HG03025 (cell line): ENCODE results near the gene SMYD3.

Source experiments
- ATAC-seq: cut with Tn5 transposase; IDR thresholded peaks from one replicate; pipeline ENCODE4 v1.9.1; 2021; ENCODE audit warnings: mild to moderate bottlenecking, moderate library complexity; ENCODE audit not compliant: unreplicated experiment, low FRiP score

SMYD3 gene

DNA sequence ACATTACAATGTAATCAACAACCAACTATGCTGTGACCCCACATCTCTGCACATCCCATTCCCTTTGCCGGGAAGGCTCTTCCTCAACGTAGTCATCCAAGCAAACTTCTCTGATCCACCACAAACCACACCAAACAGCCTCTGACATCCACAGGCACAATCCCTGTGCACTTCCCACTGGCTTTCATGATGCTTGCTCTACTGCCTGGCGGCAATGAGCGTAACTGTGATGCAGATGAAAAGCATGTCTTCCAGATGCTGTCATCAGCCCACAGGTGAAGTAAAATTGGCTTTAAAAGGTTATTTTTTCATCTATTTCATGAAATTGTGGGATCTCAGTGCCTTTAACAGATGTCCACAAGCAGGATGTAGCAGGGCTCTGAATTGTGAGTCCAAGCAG lies 635.2 kb downstream of the SMYD3 start:
- no peak for ATAC-seq

DNA sequence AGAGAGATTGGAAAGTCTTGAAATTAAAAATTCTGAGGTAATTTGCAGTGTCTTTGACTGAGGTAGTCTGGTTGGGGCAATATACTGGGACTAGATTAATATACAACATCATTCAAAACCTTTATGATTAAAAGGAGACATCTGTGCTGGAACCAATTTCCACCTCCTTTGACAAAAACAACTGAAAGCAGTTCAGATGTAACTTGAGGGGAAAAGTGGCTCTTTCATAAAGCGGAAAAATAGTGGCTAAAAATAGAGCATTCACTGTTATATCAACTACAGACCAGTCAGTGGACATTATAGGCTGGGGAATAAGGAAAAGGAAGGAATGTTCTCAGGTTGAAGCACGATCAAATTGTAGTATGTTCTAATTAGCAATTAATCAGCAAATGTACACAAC lies 635.9 kb downstream of the SMYD3 start:
- no peak for ATAC-seq

DNA sequence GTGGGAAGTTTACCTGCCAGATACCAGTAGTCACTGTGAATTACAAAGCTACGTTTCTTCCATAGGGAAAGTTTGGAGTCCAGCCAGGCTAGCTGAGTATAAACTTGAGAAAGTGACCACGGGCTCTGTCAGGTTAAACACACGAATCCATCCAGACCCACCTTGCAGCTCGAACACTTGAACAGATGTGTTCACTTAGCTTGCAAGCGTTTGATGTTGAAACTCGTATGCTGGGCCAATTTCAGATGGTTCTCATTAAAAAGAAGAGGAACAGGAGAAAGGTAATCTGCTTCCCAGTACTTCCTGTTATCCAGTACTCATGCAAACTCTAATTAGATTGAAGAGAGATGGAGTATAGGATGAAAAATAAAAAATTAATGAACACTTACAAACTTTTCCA lies 636.4 kb downstream of the SMYD3 start:
- ATAC-seq: no peak

DNA sequence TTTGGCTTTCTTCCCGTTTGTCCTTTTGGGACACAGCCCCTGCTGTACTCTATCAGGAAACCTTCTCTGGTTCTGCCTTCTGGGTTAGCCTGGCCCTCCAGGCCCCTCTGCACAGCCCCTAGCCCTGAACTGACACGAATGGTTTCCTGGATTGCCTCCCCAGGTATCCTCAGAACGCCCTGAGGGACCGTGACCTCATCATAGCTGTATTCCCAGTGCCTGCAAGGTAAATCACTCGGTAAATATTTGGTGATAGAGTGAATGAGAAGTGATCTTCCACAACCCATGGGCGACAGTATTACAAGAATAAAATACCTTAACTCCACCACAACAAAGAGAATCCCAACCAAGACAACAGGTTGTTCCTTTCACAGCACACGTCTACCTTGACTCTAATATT lies 637.2 kb downstream of the SMYD3 start:
- no peak for ATAC-seq

DNA sequence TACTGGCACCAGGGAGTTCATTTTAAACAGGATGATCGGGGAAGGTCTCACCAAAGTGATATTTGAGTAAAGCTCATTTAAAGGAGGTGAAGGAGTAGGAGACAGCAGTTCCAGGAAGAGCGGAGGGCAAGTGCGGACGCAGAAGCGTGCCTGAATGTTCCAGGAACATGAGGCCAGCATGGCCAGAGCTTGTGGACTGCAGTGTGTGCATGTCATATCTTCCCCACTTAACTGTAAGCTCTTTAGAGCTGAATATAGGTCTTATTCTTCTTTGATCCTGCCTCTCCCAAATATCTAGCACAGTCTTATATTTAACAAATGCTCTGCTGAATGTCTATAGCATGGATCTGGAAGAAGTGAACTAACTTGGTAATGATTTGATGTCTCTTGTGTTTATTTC lies 639.3 kb downstream of the SMYD3 start:
- ATAC-seq: no peak

DNA sequence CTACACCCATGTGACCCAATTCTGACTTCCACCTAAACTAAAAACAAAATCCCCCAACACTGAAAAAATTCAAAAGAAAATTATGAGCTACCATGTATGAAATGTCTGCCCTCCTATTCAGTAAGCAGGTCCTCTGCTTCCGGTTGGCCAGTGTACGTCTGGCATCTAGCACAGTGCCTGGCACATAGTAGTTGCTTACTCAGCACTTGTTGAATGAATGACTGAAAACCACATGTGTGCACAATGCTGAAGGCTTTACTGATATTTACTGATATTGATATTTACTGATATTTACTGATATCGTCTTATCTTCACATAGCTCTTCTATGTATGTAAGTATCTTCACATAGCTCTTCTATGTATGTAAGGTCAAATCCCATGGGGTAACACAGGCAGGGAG lies 642.2 kb downstream of the SMYD3 start:
- no peak for ATAC-seq

DNA sequence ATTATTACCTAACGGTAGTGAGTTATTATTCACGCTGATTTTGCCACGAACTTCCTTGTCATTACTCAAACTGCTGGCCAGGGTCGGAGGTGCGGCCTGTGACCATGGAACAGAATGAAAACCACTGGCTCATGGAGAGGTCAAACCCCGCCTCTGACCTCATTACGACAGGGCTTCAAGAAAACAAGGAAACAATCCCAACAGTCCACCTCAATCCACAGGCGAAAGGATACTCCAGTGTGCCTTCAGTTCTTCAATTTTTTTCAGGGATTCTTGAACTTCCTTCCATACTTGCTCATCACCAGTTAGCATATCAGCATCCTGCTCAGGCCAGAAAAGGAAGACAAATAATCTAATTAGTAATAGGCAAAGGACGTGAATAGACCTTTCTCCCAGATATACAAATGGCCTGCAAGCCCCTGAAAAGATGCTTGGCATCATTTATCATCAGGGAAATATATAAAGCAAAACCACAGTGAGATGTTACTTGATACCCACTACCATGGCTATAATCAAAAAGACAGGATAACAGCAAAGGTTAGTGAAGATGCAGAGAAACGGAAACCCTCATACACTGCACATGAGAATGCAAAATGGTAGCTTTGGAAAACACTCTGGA lies 643.4 kb downstream of the SMYD3 start:
- ATAC-seq: no peak

DNA sequence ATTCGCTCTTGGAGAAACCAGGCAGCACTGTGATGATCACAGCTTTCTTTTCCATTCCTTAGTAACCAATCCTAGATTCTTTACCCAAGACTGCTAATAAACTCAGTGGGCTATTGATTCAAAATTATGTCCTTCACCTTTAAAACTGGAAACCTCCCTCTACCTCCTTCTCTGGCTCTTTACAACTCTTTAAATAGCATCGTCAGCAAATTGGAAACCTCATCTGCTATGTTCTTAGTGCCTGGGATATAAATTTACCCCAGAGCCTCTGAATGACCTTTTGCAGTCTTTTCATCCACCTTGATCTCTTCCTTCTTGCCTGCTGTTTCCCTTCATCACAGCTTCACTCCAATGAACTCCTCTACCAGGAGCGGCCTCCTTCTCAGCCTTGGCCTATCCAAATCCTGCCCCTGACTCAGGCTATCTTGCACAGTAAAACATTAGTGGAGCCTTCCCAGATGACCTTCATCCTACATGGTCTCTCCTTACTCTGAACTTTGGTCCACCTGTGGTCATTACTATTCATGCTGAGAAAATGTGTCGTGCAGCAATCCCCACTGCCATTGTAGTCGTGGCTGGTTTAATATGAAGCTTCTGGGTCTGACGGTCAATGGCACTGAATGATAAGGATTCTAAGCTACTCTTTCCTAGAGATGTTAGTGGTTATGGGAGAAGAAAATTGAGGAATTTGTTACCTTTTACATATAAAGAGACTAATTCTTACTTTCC lies 644.1 kb downstream of the SMYD3 start:
- ATAC-seq: no peak

DNA sequence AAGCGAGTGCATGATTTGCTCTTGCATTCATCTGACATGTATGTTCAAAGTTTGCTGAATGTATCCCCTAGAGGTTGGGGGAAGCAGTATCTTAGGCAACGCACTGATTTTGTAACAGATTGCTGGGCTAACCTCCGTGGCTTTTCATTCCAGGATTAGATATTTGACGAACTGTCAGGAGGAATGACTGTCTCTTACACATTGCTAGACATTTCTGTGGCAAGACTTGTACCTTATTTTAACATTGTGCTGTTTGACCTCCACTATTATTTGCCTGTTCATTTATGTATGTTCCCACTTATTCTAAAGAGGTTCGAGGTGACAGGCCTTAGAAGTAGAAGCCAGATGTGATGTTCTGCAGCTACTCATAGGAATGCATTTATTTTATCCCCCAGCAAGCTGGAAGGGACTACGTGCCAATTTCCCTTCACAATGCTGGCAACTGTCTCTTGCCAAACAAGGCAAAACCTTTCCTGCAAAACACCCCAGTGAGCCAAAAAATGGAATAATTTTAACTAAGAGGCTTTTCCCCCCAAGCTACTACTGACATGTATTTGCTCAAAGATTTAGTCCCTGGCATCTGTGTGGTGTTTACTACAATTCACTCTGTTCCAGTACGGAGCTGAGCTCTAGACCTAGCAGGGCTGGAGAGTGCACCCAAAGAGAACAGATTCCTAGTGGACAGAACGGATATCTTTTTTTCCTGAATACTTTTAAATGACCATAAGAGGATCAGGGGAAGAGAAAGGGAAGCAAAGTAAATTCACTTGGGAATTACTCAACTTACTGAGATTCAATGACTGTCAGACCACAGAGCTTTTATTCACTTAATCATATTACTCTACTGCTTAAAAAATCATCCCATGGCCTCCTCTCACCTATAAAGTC lies 646.2 kb downstream of the SMYD3 start:
- ATAC-seq: no peak

DNA sequence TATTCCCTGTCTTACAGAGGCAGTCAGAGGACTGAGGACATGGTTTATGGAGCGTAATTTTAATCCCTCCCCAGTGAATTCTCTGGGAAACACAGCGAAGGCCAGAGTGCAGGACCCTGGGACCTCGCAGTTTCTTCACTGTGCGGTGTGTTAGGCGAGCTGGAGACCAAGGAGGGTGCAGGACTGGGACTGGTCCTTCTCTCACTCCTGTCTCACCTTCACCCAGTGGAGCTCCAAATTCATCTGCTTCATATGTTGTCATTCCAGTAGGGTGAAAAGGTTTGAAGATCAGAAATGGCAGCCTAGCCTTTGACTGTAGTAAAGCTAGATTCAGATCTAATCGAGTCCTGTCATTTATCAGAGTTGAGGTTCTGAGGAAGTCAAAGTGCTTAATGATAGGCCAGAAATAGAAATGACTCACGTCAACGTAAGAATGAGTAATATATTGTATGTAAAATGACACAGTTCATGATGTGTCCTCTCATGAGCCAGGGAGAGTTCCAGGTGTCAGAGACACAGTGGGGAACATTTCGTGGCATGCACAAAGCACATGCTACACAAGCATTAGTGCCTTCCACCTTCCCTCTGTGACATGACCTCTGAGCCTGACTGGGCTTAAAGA lies 647.5 kb downstream of the SMYD3 start:
- no peak for ATAC-seq

DNA sequence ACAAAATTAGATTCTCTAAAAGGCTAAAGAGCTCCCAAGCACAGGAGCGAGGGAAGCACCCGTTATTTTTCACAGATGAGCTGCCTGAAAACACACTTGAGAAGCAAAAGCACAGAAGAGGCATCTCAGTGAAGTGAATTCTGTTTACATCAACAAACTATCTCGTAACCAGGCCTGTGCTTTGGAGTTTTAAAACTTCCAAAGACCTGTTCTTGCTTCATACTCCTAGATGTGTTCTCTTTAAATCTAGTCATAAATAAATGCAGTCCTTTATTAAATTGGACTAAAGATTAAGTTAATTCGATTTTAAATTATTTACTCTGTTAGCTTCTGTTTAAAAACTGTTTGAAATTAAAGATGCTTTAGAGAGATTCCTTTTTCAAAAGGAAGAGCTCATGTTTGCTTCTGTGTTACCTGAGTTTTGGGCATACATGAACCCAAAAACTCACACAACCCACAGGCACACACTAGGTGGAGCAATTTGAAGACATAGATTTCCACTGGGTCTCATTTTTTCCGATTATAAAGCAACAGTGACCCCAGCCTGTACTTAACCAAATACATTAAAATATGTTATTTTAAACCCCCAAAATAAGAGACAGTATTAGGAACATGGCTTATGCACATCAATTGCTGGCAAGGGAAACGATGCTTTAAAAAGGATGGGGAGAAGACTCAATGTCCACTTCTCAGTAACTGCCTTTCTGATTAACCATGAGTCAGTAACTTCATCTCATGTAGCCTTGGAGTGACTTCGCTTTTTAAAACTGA lies 648.2 kb downstream of the SMYD3 start:
- ATAC-seq: no peak

DNA sequence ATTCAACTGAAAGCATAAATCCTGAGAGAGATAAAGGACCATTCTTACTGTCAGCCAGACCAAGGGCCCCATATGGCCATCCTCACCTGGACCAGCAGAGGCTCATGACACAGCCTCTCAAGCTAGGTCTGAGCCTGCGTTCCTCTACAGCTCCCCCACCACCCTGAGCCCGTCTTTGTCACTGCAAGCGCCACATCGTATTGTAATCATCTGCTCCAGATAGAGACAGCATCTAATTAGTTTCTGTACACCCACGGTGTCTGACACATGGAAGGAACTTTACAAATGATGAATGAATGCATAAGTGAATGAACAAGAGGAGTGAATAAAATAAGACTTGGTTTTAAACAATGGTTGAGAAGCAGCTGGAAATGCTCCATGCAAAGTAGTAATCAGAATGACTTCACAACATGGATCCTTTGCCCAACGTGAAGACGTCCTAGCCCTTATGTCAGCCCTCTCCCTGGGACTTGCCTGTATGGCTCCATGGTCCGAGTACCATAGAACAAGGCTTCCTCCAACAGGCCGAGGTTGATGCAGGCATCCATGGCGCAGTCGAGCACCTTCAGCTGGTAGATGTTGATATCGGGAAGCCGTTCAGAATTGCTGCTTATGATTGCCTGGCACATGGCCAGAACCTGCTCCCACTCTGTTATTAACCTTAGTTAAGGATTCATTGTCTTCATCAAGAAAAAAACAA lies 648.9 kb downstream of the SMYD3 start:
- ATAC-seq: no peak

DNA sequence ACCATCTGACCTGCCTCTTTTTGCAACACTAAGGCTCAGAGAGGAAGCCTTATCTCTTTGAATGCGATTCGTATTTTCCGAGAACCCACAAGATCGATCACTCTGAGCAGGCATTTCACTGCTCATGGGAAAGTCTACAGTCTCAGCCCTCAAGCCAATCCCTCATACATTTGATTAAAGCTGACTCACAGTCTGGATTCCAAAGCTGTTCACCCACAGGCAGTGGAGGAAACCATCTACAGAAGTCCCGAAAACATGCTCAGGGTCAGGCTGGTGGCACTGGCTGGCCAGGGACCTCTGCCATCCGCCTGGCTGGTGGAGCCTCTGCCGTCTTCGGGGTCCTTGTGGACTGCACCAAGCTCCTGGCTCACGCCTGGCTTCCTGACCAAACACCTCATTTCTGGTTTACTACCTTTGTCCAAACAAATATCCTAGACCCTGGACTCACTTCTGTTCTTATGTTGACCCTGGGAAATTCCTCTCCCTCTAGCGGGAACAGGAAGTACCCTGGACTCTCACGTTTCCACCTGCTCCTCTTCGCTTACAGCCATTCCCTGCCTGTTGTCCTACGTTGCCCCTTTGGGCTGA lies 650.0 kb downstream of the SMYD3 start:
- ATAC-seq: no peak

DNA sequence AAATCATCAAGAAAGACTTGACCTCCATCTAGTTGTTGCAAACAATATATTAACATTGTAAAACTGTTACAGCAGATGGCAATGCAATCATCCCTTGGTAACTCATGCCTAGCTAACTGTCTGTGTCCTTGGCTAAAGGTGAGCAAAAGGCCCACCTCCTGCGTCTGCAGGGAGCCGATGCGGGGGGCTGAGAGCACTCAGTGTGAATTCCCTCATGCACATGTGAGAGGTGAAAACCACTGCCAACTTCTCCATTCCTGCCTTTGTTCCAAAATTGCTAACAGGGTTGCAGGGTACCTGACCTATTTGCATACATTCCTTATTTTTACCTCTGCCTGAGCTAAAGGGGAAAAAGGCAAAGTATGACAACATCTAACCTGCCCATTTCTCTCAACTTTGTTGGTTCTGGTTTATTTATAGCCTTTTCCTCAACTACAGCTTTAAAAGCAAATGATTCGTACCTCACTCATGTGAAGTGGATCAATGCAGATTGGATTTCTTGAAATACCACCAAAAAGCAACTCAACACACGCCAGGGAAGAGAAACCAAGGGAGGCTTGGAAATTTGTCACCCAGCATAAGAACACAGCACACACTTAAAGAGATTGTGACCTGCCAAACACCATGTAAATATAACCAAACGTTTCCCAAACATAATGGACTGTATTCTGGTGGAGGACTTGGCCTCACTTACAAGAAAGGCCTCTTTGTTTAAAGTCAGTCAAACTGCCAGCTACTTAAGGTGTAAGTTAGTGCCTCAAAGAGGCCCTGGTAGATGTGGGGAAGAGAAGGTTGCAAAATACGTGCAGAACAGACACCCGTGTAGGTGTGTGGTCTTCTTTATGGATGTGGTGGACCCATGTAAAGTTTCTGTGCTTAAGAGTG lies 651.0 kb downstream of the SMYD3 start:
- ATAC-seq: no peak

DNA sequence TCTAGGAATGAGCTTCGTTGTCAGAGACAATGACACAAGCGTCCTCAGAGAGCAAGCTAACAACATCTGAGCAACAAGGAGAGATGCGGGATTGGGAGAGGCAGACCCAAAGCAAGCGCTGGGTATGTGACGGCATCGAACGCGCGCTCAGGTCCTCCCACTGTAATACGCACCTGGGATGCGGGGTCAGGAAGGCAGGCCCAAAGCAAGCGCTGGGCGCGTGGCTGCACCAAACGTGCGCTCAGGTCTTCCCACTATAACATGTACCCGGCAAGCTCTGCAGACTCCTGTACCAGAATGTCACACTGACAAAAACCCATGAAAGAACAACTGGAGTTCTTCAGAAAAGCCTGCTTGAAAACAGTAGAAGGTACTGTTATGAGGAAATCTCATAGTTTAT lies 653.8 kb downstream of the SMYD3 start:
- ATAC-seq: no peak

DNA sequence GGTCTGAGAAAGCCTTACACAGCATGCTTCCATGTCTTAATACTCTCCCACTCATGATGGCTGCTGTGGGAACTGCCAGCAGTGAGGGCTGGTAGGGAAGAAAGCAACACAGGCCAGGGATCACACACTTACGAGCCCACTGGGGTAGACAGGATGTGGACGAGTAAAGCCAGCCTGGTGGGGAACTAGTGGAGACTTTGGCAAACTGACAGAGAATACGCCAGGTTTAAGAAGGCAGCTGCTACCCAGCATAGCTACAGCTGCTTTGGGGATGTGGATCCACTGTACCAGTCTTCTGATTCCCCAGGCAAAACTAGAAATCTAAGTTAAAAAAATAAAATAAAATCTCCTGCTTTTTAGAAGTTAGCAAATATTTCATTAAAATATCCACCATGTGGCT lies 664.0 kb downstream of the SMYD3 start:
- no peak for ATAC-seq

DNA sequence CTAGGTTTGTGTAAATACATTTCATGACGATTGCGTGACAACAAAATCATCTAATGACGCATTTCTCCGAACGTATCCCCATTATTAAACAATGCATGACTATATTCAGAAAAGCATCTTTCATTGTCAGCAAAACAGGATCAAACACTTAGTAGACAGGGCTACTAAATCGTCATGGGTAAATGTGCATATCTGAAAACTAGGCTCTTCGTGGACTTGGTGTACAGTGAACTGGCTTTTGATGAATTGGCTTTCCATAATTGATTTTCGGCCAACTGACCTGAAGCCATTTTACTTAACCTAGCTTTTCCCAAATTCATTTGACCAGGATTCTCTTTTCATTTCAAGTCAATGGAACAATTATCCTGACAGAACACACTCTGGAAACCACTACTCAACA lies 665.0 kb downstream of the SMYD3 start:
- ATAC-seq: no peak

DNA sequence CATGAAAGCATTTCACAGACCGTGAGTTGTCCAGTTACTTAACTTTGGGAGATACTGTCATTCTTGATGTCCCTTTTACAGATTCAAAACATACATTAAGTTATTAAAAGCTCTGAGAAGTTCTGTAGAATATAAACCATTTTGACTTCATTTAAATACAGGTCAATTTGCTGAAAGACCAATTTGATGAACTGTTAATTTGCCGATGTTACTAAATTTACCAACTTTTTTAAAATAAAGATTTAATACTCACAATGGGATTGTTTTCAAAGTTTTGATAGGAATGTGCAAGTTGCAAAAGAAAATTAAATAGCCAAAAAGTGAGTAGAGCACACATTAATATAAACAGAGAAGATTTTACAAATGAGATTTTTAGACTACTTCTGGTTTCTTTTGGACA lies 666.1 kb downstream of the SMYD3 start:
- ATAC-seq: no peak
